IPS DF 19.7 (cell line): ENCODE results near the gene PRLR.

Experiments
- DNase-seq: peaks from one replicate; pipeline ENCODE4 v3.0.0-alpha.2; 2013; ENCODE audit warnings: low read depth, low spot score

PRLR gene

DNA sequence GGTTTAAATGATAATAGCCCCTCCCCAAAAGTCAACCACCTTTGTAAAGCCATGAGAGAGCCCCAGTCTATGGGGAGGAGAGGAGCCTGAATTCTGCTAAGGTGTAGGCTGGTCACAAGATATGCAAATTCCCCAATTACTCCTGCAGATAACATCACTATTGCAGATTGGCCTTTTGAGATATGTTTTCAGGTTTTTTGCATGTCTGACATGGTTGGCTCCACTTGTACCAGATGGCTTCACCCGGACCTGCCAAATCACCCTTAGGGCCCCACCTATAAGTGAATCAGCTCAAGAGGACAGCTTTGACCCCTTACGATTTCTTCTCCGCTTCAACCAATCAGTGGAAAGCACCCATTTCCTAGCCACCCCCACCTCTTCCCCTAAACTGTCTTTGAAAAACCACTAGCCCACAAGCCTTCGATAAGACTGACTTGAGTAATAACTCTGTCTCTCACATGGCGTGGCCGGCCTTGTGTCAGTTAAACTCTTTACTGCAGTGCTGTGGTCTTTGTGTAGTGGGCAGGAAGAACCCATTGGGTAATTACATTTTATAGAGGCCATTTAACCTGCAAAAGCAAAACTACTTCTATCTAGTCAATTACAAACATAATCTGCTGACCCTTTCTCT lies 69.7 kb downstream of the PRLR start:
- DNase-seq, result no peak

DNA sequence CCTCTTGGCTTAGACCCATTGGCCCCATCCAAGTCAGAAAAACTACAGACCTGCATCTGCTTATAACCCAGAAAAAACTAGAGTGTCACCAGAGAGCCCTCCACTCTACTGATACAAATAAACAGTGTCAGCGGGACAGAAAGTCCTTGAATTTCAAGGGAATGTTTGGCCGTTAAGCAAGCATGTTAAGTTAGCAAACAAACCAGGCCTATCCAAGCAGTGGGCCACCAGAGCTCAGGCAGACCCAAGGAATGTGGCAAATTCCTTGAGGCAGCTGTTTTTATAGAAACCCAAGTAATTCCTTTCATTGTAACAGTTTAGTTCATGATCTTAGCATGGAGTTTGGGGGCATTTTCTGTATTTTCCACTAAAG lies 70.9 kb downstream of the PRLR start:
- DNase-seq, result no peak

DNA sequence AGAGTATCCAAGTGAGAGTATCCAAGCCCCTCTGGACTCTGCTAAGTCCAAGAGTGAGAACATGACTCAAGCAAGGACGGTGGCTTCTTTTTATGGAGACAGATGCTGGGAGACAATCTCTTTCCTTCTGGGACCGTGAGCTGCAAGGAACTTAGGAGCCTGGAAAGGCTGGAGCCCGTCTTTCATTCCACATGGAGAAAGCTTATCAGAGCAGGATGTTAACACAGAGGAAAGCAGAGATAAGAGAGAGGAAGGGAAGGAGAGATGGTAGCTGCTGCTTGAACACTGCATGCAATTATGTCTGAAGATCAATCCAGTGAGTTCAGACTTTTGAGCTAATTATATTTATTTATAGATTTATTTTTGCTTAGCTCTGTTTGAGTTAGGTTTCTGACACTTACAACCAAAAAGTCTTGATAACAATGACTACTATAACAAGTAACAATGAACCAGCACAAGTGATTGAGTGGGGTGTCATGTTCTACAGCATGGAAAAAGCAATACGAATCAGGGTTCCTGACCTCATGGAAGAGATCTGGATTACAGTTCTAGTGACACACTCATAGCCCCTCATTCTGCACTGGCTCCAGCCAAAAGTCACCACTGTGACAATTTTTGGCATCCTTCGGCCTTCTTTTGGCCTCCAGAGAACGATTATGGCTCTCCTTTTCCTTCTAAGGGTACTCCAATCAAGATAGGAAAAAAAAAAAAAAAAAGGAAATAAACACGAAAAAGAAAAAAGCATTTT lies 71.5 kb downstream of the PRLR start:
- no peak for DNase-seq

DNA sequence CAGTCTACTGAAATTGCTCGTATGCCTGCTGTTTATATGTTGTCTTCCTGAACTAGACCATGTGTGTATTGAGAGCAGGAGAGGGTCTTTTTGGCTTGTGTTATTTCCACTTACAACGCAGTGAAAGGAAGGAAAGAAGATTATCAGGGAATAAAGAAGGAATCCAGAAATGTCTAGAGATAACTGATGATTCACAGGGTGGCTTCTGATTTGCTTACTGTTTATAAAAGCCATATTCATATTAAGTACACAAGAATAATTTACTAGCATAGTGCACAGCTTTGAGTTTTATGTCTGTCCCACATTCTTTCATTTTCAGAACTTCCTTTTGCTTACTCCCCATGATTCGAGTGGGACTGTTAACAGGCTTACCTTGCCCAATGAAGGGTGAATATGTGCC lies 72.1 kb downstream of the PRLR start:
- DNase-seq, result no peak

DNA sequence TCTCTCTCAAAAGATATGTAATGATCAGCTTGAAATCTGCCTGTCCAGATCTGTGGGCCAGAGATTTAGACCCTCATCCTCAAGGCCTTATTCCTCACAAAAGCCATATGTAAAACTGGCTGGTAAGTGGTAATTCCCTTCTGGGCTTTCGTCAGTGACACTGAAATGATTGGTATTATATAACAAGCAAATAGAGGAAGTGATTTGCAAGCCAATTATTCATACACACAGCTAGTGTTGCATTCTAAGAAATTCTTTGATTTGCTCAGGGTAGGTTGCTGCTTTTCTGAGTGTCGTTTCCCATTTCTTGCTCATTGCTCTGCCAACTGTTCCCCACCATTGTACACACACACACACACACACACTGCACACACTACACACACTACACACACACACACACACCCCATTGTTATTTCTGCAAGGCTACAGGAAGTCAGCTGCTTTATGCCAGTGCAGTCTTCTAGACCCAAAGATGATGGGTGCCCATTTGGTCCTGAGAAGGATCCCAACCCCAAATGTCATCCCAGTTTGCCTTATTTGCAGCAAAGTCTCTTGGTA lies 76.8 kb downstream of the PRLR start:
- DNase-seq, result no peak

DNA sequence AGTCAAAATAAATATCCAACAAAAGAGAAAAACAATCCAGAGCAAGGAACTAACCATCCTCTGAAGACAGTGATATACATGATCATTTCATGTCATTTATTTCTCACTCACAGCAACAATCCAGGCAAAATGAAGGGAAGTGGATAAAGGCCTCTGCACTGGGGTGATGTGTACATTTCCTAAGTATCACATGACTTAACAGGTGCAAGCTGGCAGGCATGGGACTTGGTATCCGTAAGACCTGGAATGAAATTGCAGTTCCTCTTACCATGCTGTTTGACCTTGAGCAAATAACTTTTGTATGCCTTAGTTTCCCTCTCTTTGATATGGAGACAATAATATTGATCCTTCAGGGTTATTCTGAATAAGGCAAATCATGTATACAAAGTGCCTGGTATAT lies 77.6 kb downstream of the PRLR start:
- no peak for DNase-seq

DNA sequence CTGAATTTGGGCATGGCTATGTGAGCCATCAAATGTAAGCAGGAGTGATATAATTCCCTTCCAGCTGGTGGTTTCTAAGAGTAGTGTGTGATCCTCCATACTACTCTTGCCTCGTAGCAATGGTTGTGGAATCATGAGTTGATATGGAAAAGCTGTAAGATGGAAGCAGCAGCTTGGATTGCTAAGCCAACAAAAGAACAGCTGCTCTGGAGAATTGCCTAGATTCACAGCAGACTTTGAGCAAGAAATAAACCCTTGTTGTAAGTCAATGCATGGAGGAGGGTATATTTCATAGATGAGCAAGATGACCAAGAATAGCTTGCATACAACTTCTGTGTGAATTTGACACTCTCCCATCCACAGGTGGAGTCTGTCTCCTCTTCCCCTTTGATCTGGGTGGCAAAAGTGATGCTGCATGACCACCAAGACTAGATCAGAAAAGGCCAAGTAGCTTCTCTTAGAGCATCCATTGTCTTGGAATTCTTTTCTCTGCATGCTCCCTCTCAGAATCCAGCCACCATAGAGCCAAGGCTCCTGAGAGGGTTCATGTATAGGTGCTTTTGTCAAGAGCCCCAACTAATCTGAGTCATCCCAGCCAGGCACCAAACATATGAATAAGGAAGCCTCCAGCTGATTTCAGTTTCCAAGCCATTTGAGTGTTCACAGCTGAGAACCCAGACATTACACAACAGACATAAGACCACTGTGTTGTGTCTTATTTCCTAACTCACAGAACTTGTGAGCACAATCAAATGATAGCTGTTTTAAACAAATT lies 79.0 kb downstream of the PRLR start:
- DNase-seq, result no peak

DNA sequence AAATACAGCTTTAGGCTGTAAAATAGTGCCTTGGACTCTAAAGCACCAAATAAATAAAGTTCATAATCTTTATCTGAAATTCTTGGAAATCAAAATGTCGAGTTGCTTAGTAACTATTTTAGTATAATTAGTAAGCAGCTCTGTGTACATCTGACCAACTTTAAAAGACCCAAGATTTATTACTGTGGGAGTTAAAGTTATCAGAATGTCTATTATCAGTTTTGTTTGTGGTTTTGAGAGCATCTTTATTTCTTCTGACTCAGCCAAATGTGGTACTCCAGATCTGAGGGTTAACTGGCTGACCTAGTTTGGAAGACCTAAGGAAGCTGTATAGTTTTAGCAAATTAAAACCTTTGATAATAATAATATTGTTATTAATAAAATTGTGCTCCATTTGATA lies 81.2 kb downstream of the PRLR start:
- DNase-seq, result no peak

DNA sequence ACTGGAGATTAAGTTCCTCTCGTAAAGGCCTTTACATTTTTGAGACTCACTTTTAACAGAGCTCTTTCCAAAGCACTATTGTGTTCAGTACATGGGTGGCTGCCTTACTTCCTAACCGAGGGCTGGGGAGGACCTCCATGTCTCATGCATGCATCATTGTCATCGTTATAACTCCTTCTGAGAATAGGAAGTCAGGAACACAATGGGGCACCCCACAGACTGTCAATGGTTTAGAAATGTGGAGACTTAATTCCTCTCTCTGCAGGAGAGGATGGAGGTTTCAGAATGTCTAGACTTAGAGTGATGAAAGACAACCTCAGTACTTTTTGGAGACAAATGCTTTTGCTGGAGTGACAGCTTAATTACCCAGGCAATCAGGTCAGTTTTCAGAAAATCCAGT lies 83.9 kb downstream of the PRLR start:
- DNase-seq, result no peak

DNA sequence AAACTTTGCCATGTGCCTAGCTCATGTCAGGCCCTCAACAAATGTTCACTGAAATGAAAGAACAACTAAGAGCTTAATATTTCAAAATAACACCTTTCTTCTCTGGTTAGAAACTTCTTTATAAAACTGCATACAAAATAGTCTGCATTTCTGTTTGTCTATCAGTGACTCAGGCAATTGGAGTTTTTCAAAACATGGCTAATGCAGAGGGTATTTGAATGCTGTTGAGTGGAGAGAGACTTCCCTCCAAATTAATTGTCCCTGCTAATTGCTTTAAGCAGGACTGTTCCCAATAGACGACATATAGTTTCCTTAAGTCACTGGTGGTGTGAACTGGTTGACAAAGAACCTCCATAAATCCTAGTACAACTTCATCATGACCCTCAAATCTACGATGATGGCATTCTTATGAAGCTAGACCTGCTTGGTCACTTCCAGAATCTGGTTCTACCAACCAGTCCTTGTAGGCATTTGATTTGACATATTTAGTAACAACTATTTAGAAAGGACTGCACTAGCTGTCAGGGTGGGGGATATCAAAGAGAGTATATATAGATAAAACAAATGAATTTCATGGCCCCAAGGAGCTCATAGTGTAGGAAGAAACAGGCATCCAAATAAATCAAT lies 84.5 kb downstream of the PRLR start:
- no peak for DNase-seq

DNA sequence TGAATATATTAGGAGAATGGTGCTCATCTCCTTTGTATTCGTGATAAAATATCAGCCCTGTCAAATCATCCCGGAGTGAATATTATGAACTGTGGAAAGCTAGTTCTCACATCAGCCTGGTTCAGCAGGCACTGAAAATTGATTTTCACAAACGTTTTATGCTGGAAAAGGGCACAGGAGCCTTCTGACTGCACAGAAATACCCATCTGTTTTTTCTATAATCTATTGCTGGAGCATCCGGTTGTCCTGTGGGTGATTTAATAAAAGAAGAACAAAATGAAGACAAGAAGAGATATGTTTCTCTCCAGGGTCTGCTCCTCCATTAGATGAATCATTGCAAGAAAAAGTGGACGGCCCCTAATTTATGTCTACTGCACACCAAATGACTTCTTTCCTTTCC lies 85.3 kb downstream of the PRLR start:
- no peak for DNase-seq

DNA sequence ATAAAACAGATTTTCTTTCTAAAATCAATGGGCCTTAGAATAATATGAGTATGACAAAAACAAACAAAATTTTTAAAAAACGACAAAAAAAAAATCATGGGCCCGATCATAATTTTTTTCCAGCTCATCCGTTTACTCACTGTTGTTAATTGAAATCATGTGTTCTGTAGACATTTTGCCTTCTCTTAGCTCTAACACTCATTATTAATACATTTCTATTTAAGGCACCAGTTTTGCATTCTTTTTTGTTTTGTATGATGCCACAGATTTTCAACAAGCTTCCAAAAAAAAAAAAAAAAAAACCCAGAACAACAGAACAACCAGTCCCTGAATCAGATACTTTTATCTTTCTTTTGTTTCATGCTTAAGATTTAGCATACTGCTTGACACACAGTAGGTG lies 86.4 kb downstream of the PRLR start:
- DNase-seq, result no peak

DNA sequence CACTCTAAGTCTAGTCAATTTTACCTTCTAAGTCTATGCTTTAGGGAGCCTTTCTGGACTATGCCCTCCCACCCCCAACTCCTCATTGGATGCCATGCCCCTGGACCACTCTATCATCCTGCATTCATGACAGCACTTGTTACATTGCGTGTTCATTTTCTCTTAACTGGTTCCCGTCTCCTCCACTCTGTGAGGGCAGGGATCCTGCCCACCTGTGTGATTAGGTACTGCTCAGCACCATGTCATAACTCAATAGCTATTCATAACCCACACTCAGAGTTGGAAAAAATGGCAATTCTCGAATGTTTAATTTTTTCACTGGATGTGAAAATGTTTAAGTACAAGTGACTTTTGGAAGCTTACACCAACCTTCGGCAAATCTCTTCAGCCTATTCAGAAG lies 88.5 kb downstream of the PRLR start:
- no peak for DNase-seq

DNA sequence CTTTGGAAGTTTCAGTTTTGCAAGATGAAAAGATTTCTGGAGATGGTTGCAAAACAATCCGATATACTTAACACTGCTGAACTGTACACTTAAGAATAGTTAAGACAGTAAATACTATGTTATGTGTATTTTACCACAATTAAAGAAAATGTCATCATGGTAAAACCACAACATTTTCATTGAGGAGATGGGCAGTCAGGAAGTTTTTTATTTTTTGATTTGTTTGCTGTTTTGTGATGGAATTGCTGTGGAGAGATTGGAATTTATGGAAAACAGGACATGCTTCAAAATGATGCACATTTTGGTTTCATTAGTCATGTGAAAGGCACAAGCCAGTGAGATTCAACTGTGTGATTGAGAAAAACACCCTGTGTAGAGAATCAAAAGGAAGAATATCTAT lies 92.1 kb downstream of the PRLR start:
- no peak for DNase-seq

DNA sequence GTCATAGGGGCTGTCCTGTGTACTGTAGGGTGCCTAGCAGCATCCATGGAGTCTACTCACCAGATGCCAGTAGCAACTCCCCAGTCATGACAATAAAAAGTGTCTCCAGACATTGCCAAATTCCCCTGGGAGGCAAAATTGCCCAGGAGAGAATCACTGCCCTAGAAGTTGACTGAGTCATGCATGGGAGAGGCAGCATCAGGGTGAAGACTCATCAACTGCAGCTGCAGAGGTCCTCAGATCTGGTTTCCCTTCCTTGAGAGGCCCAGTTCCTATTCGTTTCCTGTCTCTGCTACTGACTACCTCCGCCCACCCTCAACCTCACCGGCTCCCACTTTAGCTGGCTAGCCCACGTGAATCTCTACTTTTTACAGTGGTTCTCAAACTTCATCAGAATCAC lies 93.9 kb downstream of the PRLR start:
- DNase-seq, result no peak

DNA sequence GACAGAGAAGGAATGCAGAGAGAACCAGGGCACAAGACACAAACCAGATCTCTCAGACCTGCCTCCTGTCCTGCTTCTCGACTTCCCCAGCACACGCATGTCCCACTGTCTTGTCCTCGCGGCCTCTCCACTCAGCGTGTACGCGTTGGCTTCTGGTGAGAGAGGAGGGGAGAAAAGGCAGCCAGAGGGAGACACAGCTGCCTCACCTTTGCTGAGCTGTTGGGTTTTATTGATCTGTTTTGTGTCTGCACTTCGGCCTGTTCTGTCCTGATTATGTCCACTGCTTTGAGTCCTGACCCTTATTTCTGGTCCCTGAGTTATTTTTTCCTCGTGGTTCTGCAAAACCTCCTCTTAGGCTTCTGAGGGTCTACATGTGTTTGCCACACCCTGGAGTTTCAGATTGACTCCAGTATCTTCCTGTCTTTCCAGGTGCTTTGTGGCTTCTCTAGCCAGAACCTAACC lies 95.0 kb downstream of the PRLR start:
- no peak for DNase-seq

DNA sequence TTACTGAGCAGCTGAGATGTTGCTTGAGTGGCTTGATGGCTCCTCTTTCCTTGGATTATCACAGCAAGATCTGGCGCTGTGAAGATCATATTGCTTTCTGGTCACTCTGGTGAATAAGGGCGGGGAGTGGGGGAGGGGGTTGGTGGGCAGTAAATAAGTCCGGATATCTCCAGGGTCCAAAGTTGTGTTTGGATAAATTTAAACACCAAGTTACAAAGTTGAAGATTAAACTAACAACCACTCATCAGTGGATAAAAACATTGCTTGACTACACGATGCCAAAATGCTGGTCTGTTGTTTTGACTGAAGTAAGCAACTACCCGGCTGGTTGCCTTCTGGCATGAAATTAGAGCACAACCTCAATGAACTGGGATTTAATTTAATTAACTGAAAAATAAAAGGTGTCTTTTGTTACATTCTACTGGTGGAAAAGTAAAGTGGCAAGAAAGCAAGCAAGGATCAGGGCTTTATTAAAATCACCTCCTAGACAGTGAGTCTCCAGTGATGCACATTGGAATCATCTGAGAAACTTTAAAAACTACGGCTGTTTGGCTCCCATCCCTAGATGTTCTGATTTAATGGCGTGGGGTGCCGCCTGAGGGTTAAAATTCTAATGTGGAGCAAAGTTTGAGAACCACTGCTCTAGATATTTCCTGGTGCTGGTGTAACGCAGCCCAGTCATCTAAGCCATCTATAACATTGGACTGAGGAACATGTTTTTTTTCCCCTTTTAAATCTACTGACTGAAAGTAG lies 95.8 kb downstream of the PRLR start:
- no peak for DNase-seq

DNA sequence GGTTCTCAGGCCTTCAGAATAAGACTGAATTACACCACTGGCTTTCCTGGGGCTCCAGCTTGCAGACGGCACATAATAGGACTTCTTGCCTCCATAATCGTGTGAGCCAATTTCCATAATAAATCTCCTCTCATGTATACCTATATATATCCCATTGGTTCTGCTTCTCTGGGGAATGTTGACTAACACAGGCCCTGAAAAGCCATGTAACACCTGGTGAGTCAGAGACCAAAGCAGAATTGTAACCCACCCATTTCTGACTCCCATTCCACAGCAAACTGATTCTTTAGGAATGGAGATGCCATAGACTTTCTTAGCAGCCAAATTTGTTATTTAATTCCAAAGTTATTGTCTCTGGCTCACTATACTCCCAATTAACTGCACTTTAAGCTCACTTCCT lies 97.1 kb downstream of the PRLR start:
- no peak for DNase-seq

DNA sequence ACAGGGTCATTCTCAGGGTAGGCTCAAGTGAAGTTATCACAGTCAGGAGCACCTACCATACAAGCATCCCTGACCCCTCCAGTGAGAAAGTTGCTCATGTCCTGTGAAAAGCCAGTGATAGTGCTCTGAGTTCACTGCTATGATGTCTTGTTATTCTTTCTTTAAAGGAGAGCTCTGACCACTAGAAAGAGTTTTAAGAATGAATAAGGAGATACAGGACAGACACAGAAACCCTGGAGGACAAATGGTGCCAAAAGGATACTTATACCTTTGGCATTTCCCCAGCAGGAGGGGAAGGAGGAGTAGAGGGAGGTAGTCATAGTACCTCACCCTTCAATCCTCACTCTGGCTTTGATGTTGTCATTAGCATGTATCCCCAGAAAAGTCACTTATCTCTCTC lies 98.6 kb downstream of the PRLR start:
- DNase-seq, result no peak

DNA sequence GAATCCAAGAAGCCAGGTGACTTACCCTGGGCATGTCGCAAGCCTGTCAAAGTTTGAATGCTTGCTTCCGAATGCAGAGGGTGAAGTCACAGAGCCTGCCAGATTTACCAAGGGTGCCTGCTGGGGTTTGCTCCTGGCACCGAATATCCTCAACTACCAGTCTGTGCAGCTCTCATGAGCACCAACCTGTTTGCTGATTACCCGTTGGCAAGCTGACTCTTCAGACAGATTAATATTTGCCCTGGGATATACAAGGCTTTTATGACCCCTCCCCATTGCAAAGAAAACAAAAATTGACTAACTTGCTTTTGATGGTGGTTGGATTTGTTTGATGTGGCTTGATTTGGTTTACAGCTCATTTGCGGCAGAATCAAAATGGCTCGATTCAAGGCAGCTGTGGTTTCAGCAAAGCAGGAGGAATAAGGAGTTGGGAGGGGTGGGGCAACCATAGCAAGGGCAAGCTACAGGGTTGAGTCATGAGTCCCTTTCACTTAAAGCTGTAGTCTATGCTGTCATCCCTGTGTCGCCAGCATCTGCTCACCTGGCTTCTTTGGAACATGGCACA lies 100.3 kb downstream of the PRLR start:
- no peak for DNase-seq

DNA sequence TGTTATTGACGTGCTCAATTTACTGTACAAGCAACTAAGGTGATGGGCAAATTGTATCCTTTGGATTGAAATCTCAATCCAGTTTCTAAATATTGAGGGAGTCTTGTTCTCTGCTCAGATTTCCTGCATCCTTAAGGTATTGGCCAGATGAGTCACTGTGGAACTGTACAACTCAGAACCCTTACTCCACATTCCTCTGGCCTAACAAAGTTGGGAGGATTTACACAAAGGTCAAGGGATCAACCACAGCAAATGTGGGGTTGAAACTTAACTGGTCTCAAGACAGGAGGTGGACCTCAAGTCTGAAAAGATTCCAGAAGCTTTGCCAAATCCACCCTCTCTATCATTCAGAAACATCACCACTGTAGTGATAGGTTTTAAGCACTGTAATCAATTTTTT lies 101.0 kb downstream of the PRLR start:
- no peak for DNase-seq
